Body of pancreas (tissue), 4 donors: ENCODE data around the gene HIPK1. TPM values are rescaled to one million over a fixed set of nuclear protein-coding genes. Genes with fewer than 3 reads are reported as not detected.

Source experiments
- ATAC-seq: fragments of 150-250 bp; one replicate; pipeline ENCODE4 v1.9.1; 2016
- DNase-seq, 4 donors: peaks; one replicate each; pipeline ENCODE4 v3.0.0-alpha.2; 2019
- H3K27ac ChIP-seq, 4 donors: fragments of 200-600 bp; sonication (generic); 1 replicate in 3 of 4; 2 replicates in 1 of 4; pipeline versions ENCODE4 v1.5.1 to v1.6.1; 2016 to 2019; ENCODE audit warnings: mild to moderate bottlenecking in 1 of 4, mixed read lengths in 1 of 4, moderate library complexity in 1 of 4
- H3K27me3 ChIP-seq, 2 donors: fragments of 200-600 bp; sonication (generic); one replicate each; pipeline ENCODE4 v1.6.0; 2016; ENCODE audit warnings: mild to moderate bottlenecking in 1 of 2
- H3K36me3 ChIP-seq, 2 donors: fragments of 200-600 bp; sonication (generic); replicated peaks in 1 of 2; 2 replicates each; pipeline ENCODE4 v1.5.1; 2016; ENCODE audit warnings: low read depth in 2 of 2; ENCODE audit not compliant: insufficient read depth in 1 of 2
- H3K4me1 ChIP-seq: fragments of 200-600 bp; sonication (generic); one replicate; pipeline ENCODE4 v1.6.0; 2016
- H3K4me3 ChIP-seq, 2 donors: fragments of 200-600 bp; sonication (generic); 1 replicate in 1 of 2; 2 replicates in 1 of 2; pipeline ENCODE4 v1.5.1; 2016 to 2019
- H3K9me3 ChIP-seq, 3 donors: fragments of 200-600 bp; sonication (generic); 1 replicate in 2 of 3; 2 replicates in 1 of 3; pipeline ENCODE4 v1.5.1; 2016
- POLR2A ChIP-seq, 3 donors: fragments of 450-650 bp; IDR thresholded peaks; one replicate each; pipeline ENCODE4 v1.6.1; 2016; ENCODE audit warnings: antibody characterized with exemption in 3 of 3, mild to moderate bottlenecking in 2 of 3
- WGBS, 2 donors: methylation state at CpG; one replicate each; pipeline ENCODE4 v1.1.5; 2017; 5-methylcytosine and 5-hydroxymethylcytosine counted together
- intact Hi-C: fragments of 100-400 bp; cut with DNase I; formaldehyde crosslinking; loops from one replicate; pipeline ENCODE4 v1.15.1; 2023
- total RNA-seq, 2 donors: library from RNA; depleted of rRNA; stranded (reverse); fragments of >200 nt; gene quantifications; one replicate each; pipeline ENCODE4 v1.1.0, GENCODE V29; 2016
- TF ChIP-seq, protein P1 (sequence below), 7 experiments: fragments of 450-650 bp in 4 of 7; fragments of 200-600 bp in 3 of 7; sonication (generic) in 3 of 7; IDR thresholded peaks; one replicate each; pipeline ENCODE4 v1.5.1; 2016 to 2019; ENCODE audit warnings: antibody characterized with exemption in 7 of 7

Gene HIPK1
- total RNA-seq, 2 donors from 2014 or later = 22.7 to 30.1 TPM

DNA sequence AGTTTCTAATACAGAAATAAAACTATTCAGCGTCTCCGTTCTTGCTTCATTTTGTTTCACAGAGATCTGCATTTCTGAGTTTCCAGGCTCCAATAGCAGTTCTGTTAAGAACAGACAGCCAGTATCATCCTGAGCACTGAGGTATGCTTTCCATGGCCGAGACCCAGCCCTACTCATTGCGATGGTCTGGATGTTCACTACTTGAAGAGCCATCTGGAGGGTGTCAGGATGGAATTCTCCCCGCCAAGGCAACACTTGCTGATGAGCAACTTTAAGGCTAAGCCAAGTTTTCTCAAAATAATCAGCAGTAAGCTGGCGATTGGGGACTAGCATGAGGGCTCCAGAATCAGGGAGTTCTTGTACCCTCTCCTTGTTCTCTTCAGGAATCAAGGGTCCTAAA is 34.0 kb upstream of the HIPK1 start:
- H3K4me1 ChIP-seq = no peaks in the 10 kb centered on the region
- no peak for TF ChIP-seq POLR2A (IDR thresholded peaks at IDR 0.05)
- TF ChIP-seq, protein P1, sequence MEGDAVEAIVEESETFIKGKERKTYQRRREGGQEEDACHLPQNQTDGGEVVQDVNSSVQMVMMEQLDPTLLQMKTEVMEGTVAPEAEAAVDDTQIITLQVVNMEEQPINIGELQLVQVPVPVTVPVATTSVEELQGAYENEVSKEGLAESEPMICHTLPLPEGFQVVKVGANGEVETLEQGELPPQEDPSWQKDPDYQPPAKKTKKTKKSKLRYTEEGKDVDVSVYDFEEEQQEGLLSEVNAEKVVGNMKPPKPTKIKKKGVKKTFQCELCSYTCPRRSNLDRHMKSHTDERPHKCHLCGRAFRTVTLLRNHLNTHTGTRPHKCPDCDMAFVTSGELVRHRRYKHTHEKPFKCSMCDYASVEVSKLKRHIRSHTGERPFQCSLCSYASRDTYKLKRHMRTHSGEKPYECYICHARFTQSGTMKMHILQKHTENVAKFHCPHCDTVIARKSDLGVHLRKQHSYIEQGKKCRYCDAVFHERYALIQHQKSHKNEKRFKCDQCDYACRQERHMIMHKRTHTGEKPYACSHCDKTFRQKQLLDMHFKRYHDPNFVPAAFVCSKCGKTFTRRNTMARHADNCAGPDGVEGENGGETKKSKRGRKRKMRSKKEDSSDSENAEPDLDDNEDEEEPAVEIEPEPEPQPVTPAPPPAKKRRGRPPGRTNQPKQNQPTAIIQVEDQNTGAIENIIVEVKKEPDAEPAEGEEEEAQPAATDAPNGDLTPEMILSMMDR (IDR thresholded peaks at IDR 0.05) = no peak
- no peak for ATAC-seq
- no peak overlapping the region for H3K27ac ChIP-seq
- H3K36me3 ChIP-seq = peaks cover 0 to 11% of the 10 kb centered on the region in 2 donors
- intact Hi-C loops = loop anchor here (5.0 kb wide), 1 partner anchor 58 kb away; no protein-coding TSS in a partner anchor
- DNase-seq = peak in 1 of 4 donors; percentile 13
- no peak overlapping the region for H3K4me3 ChIP-seq
- no peaks in the 10 kb centered on the region for H3K27me3 ChIP-seq
- no peaks in the 10 kb centered on the region for H3K9me3 ChIP-seq
- 91 to 95% methylated on average over 6 of the region's 6 CpGs for WGBS, 2 donors

DNA sequence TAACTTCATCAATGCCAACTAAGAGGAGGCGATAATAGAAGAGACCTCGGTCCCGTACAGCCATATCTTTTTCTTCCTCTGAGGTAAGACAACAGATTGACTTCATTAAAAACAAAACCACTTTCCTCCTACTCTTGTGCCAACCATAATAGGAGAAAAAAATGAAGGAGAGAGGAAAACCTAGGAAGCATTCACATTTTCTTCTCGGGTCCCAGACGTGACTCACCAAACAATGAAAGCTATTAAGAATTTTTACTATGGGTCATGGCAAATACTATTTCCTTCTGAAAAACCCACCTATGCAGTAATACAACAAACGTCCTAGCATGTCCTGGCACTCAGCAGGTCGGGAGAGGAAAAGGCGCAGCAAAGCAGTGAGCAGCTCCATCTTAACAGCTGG is 33.2 kb upstream of the HIPK1 start:
- Histone ChIP-seq H3K9me3 (no peaks in the 10 kb centered on the region), H3K4me1 (no peaks in the 10 kb centered on the region), H3K4me3 (no peak overlapping the region), H3K36me3 (peaks cover 0 to 15% of the 10 kb centered on the region in 2 donors), H3K27ac (no peak overlapping the region), H3K27me3 (no peaks in the 10 kb centered on the region)
- no peak for ATAC-seq
- no peak for DNase-seq
- TF ChIP-seq, protein P1 (IDR thresholded peaks at IDR 0.05) = no peak
- TF ChIP-seq POLR2A (IDR thresholded peaks at IDR 0.05) = no peak
- WGBS, 2 donors = 90 to 91% methylated on average over 8 of the region's 8 CpGs
- intact Hi-C loops = loop anchor here (5.0 kb wide), 1 partner anchor 59 kb away; no protein-coding TSS in a partner anchor

- Histone ChIP-seq H3K36me3 (peaks cover 0 to 15% of the 10 kb centered on the region in 2 donors), H3K4me1 (peaks cover 9% of the 10 kb centered on the region), H3K4me3 (no peak overlapping the region), H3K27ac (no peak overlapping the region), H3K27me3 (no peaks in the 10 kb centered on the region), H3K9me3 (no peaks in the 10 kb centered on the region)
- intact Hi-C loops = loop anchor here (5.0 kb wide), 1 partner anchor 61 kb away; no protein-coding TSS in a partner anchor
- 91 to 97% methylated on average over 1 of the region's 1 CpG for WGBS, 2 donors
- DNase-seq (no peak), ATAC-seq (no peak)
- no peak for TF ChIP-seq POLR2A (IDR thresholded peaks at IDR 0.05)
- TF ChIP-seq, protein P1 (IDR thresholded peaks at IDR 0.05) = no peak
These were observed 30.8 kb upstream of the HIPK1 start for GRCh38 chr1:113898241-113898814.

DNA sequence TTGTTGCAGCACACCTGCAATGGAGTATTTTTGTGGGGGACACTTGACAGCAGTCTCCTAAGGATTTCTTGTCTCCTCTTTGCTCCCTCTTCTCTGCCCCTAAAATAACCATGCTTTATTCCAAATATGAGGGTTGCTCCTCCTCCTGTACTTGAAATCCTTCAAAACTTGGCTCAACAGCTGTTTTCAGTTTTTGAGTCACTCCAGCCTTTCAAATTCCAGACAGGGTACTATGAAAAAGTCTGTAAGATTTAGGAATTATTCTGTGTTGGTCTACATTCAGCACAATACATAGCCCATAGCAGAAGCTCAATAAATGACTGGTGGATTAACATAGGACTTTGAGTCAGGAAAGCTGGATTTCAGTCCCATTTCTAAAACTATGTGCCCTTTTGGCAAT is 30.0 kb upstream of the HIPK1 start:
- Histone ChIP-seq H3K4me3 (no peak overlapping the region), H3K4me1 (peaks cover 15% of the 10 kb centered on the region), H3K27ac (no peak overlapping the region), H3K9me3 (no peaks in the 10 kb centered on the region), H3K27me3 (no peaks in the 10 kb centered on the region), H3K36me3 (peaks cover 0 to 15% of the 10 kb centered on the region in 2 donors)
- intact Hi-C loops = loop anchor here (5.0 kb wide), 1 partner anchor 62 kb away; no protein-coding TSS in a partner anchor
- ATAC-seq (no peak), DNase-seq (no peak)
- no peak for TF ChIP-seq POLR2A (IDR thresholded peaks at IDR 0.05)
- TF ChIP-seq, protein P1 (IDR thresholded peaks at IDR 0.05) = no peak

- TF ChIP-seq POLR2A (IDR thresholded peaks at IDR 0.05) = no peak
- TF ChIP-seq, protein P1 (IDR thresholded peaks at IDR 0.05) = no peak
- 45 to 73% methylated on average over 3 of the region's 3 CpGs for WGBS, 2 donors
- H3K9me3 ChIP-seq = no peaks in the 10 kb centered on the region
- ATAC-seq (no peak), DNase-seq (no peak)
- H3K4me1 ChIP-seq = peaks cover 21% of the 10 kb centered on the region
- peaks cover 0 to 5% of the 10 kb centered on the region in 2 donors for H3K36me3 ChIP-seq
- H3K27ac ChIP-seq = no peak overlapping the region
- no peak overlapping the region for H3K4me3 ChIP-seq
- intact Hi-C loops = no loop called here
- no peaks in the 10 kb centered on the region for H3K27me3 ChIP-seq
These were observed 27.9 kb upstream of the HIPK1 start for GRCh38 chr1:113901191-113901590.
